ENCODE data around the gene SLC35F2. TPM values are rescaled to one million over a fixed set of nuclear protein-coding genes. Genes with fewer than 3 reads are reported as not detected.

The SLC35F2 gene
- polyA plus RNA-seq, 4 donors = 10.3 to 21.5 (median 13.3) TPM

Other genes starting within 250 kb of the SLC35F2 start
- 1 to 10 TPM in 1 of 4 donors, under 1 TPM in 1, not detected in 2; 0.15 to 6.2 TPM for gene SLN, start 146.7 kb downstream of the SLC35F2 start, polyA plus RNA-seq
- 1 to 10 TPM in 1 of 4 donors, under 1 TPM in 2, not detected in 1; 0.27 to 2.1 (median 0.58) TPM for gene RAB39A, start 69.7 kb upstream of the SLC35F2 start, polyA plus RNA-seq
- 10 to 100 TPM in 1 of 4 donors, 1 to 10 TPM in 3; 5.7 to 26.7 (median 6.0) TPM for gene CUL5, start 150.1 kb upstream of the SLC35F2 start, polyA plus RNA-seq